ENCODE data around the gene HNRNPF.
A peak's percentile ranks its signal among the peaks of the same experiment; 100 is the strongest.

DNA sequence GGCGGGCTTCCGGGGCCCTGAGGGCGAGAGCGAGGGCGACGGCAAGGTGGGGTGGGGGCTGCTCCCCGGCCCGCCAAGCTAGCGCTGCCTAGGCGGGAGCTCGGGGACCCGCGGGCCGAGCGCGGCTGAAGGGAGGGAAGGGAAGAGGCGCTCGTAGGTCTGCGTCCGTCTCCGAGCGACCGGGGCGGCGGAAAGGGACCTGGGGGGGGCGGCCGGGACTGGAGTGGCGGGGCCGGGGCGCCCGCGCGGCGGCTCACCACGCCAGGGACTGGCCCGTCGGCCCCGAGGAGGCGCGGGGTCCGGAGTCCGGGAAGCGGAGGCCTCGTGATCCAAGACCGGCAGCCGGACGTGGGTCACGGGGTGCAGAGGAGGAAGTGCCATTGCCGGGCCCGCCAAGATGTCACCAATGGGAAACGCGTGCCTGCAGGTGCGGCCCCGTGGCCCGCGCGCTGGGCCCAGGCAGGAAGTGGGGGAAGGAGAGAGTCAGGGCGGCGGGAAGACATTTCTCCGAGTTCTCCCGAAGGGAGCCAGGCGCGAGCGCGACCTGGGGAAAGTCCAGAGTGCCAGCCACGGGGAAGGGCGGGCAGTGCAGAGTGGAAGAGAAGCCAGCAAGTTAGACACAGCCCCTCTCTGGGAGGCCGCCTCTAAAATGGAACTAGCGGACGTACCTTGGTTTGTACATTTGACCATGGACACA lies 11.9 kb downstream of the HNRNPF start:
- TF ChIP-seq CEBPB (IDR thresholded peaks at IDR 0.05): no peak
- TF ChIP-seq TAF1 (IDR thresholded peaks at IDR 0.05; ENCODE audit: low read depth): peak; percentile 75
- TF ChIP-seq, protein P1, sequence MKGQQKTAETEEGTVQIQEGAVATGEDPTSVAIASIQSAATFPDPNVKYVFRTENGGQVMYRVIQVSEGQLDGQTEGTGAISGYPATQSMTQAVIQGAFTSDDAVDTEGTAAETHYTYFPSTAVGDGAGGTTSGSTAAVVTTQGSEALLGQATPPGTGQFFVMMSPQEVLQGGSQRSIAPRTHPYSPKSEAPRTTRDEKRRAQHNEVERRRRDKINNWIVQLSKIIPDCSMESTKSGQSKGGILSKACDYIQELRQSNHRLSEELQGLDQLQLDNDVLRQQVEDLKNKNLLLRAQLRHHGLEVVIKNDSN (IDR thresholded peaks at IDR 0.05): peak; percentile 94

Measured in Ishikawa (cell line).